Measurements from ENCODE around the gene DUS3L.

Gene DUS3L

DNA sequence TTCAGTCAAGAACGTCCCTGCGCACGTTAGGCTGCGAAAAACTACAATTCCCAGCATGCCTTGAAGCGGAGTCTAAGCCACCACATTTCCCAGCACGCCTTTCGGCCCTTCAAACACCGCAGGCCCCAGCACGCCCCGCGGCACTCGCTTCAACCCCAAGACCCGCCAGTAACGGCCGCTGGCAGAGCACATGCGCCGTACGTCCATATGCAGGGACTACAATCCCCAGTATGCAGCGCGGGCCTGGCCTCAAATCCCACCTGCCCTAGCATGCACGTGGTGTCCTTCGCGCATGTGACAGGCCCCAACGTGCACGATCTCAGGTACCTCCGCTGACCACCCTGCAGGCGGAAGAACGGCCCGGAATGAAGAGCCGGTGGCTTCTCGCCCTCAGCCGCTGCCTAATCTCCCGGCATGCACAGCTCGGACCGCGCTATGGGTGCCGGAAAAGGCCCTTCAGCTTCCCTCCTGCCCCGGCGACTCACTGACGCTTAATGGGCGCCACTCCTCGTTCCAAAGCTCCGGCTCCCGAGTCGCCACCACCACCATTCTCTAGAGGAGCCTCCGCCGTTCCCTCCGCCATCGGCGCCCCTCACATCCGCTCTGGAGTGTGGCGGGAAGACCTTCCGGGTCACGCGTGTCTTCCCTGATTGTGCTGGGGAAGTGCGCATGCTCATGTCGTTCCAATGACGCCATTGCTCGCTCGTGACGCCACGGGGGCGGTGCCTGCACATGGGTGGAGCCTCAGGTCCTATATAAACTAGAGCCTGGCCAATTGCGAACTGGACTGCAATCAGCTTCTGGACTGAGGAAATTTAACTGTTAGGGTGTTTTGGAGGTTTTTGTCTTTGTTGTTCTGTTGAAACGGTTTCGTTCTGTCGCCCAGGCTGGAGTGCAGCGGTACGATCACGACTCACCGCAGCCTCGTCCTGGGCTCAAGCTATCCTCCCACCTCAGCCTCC lies at the start of gene DUS3L:
Gene DUS3L (minus strand): TSS at position 605 of the 962 bp plus-strand sequence. CDS start 22 bp downstream, at position 583.
- in situ Hi-C loops (cut with MboI; ENCODE audit: low sequenced_read_pairs): no loop called here

DNA sequence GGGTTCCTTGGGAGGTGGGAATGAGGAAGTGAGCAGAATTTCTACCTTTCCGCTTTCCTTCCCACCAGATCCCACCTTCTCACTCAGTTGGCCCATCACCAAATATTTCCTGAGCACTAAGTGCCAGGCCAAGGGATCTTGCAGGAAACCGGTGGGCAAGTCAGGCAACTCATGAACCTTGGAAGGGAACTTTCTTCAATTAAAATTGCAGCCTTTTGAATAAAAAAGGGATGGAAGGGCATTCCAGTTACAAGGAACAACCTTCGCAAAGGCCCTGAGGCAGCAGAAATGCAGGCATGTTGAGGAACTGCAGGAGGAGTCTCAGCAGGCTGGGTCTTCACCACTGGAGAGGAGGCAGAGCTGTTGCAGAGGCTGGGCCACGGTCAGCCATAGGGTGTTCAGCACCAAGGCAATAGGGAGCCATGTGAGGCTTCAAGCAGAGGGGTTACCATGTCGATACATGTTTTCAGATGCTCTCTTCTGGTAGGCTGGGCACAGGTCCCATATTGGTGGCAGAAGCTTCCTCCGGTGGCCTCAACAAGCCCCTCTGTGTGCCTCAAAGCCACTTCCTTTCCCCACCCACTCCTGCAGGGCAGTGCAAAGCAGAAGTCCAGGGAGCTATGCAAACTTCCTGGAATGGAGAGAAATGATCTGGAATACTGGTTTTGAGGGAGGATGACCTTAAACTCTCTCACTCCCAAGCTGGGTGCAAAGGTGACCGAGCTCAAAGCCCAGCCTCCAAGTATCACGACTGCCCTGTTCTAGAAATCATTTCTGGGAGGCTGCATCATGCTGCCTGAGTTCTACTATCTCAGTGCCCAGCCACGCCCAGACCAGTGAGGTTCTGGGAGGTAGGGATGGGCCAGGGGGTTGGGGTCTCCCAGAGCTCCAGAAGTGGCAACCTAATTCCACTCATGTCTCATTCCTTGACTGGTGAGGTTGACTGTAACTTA lies 48.4 kb upstream of the DUS3L start, which contains the start of gene FUT6:
Gene FUT6 (minus strand): TSS at position 638 of the 953 bp plus-strand sequence. CDS start 7,135 bp downstream, outside the sequence.
- in situ Hi-C loops (cut with MboI; ENCODE audit: low sequenced_read_pairs): no loop called here

- in situ Hi-C loops (cut with MboI; ENCODE audit: low sequenced_read_pairs): no loop called here
Measured at GRCh38 chr19:5838353-5839064, 47.5 kb upstream of the DUS3L start.

- in situ Hi-C loops (cut with MboI; ENCODE audit: low sequenced_read_pairs): no loop called here
Measured at GRCh38 chr19:5837761-5838352, 46.9 kb upstream of the DUS3L start.

DNA sequence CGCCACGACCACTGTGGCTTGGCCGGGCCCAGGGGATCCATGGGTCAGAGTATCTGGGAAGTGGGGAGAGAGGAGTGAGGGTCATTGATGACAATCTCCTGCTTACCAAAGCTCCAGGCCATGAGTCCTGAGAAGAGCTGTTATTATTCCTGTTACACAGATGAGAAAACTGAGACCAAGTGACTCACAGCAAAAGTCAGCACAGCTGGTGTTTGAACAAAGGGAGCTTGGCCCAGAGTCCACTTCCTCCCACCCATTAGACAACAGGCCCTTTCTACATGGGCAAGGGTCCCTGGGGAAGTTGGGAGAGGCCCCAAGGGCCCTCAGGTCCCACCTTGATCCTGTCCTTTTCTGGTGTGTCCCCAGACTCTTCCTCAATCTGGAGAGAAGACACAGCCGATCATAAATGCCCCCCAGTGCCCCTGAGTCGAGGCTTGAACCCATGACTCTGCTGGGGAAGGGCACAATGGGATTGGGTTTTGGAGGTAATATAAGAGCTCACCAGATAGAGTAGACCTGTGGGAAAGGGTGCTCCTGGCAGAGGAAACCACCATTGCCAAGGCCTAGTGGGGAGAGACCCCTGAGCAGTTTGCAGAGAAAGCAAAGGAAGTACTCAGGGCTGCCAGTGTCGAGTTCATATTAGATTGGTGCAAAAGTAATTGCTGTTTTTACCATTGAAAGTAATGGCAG lies 41.7 kb upstream of the DUS3L start:
- in situ Hi-C loops (cut with MboI; ENCODE audit: low sequenced_read_pairs): no loop called here

DNA sequence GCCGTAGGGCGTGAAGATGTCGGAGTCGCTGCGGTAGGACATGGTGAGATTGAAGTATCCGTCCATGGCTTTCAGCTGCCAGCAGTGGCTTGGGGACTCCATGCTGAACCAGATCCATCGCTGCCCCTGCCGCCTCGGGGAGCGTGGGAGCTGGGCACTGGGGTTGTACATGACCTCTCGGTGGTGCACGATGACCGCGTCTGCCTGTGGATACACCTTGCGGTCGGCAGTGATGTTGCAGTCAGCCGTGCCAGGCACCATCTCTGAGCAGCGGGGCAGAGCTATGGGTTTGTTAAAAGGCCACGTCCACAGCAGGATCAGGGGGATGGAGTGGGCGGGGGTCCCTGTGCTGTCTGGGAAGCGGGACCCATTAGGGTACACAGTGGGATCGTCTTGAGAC lies 41.1 kb upstream of the DUS3L start:
- in situ Hi-C loops (cut with MboI; ENCODE audit: low sequenced_read_pairs): no loop called here

DNA sequence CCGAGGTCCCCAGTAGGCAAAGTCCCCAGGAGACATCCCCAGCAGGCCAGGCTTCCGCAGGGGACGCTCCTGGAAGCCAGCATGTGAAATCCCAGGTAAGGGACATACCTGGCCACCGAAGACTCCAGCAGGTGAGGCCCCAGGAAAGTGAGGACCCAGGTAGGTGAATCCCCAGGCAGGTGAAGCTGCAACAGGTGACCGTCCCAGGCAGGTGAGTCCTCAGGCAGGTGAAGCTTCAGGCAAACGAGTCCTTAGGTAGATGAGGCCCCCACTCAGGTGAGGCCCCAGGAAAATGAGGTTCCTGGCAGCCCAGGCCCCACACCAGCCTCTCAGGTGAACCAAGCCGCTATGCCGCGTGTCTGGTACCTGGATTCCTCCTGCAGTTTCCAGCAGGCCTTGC lies 40.2 kb upstream of the DUS3L start:
- in situ Hi-C loops (cut with MboI; ENCODE audit: low sequenced_read_pairs): no loop called here

- in situ Hi-C loops (cut with MboI; ENCODE audit: low sequenced_read_pairs): no loop called here
Measured at GRCh38 chr19:5829567-5830310, 38.8 kb upstream of the DUS3L start.

GRCh38 chr19:5828661-5829566 lies 38.0 kb upstream of the DUS3L start:
- in situ Hi-C loops (cut with MboI; ENCODE audit: low sequenced_read_pairs): no loop called here

- in situ Hi-C loops (cut with MboI; ENCODE audit: low sequenced_read_pairs): no loop called here
Measured at GRCh38 chr19:5827891-5828660, 37.1 kb upstream of the DUS3L start.

DNA sequence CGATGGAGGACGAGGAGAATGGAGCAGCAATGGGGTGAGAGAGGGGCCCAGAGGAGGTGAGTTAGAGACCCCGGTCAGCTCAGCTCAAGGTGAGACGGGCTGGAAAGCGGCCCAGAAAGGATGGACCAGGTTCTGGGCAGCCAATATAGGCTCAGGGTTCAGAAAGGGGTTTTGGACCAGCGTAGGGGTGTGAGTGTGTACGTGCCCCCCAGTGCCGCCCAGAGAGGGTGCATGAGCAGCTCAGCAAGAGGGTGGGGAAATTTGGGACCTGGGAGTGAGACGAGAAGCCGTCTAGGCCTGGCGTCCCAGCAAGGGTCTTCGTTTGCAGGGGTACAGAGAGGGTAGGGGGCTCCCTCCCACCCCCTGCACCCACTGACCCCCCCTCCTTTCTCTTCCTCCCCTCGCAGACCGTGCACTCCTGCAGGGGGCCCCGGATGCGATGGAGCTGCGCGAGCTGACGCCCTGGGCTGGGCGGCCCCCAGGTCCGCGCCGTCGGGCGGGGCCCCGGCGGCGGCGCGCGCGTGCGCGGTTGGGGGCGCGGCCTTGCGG lies 36.5 kb upstream of the DUS3L start:
- in situ Hi-C loops (cut with MboI; ENCODE audit: low sequenced_read_pairs): no loop called here

GRCh38 chr19:5826531-5827341 lies 35.8 kb upstream of the DUS3L start:
- in situ Hi-C loops (cut with MboI; ENCODE audit: low sequenced_read_pairs): no loop called here

GRCh38 chr19:5825178-5825577 lies 34.2 kb upstream of the DUS3L start:
- in situ Hi-C loops (cut with MboI; ENCODE audit: low sequenced_read_pairs): no loop called here

GRCh38 chr19:5824751-5825150 lies 33.8 kb upstream of the DUS3L start:
- in situ Hi-C loops (cut with MboI; ENCODE audit: low sequenced_read_pairs): no loop called here

DNA sequence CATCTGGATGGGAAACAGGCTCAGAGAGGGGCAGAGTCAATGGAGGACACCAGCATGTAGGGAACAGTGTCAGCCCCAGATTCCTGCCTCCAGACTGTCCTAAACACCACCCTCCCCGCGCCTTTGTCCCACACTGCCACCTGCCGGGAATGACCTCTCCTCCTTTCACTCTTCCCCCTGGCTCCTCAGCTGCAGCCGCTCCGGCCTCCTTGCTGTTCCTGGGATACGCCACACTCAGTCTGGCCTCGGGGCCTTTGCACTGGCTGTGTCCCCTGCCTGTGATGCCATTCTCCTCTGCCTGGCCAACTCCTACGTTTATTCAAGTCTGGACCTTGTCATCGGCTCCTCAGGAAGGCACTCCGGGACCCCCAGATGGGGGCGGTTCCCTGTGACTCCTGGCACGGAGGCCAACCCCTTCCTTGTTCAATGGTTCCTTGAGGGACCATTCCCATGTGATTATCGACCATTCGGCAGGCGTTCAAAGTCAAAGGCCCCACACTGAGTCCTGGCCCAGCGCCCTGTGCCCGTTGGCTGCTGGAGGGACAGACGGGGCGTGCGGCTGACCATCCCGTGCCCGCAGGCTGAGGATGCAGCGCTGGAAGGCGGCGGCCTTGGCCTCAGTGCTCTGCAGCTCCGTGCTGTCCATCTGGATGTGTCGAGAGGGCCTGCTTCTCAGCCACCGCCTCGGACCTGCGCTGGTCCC lies 32.8 kb upstream of the DUS3L start:
- in situ Hi-C loops (cut with MboI; ENCODE audit: low sequenced_read_pairs): no loop called here

Data from HL-60/S4 treated with retinoic acid at 250 ng/mL for 4 days and 3 days (cell line).